ENCODE data around the gene TMC6. TPM values are rescaled to one million over a fixed set of nuclear protein-coding genes. Genes with fewer than 3 reads are reported as not detected.
A peak's percentile ranks its signal among the peaks of the same experiment; 100 is the strongest.

TMC6 gene
- total RNA-seq, 4 donors from 2014 or later: 31.6 to 44.8 (median 39.0) TPM

GRCh38 chr17:78146471-78146869 is 17.9 kb upstream of the TMC6 start:
- H3K4me3 ChIP-seq (ENCODE audit: low read depth, poor library complexity, severe bottlenecking): no peak overlapping the region
- TF ChIP-seq POLR2A (IDR thresholded peaks at IDR 0.05) (no peak), CTCF (IDR thresholded peaks at IDR 0.05) (no peak)
- WGBS, 2 donors: 95 to 98% methylated on average over 7 of the region's 7 CpGs
- DNase-seq (ENCODE audit: low spot score in 2 of 2): no peak
- intact Hi-C loops (cut with DNase I; ENCODE audit: low total_unique reads): no loop called here

- WGBS, 2 donors: 46 to 47% methylated on average over 10 to 15 of the region's 18 CpGs
- TF ChIP-seq CTCF (IDR thresholded peaks at IDR 0.05): no peak
- no peak for TF ChIP-seq POLR2A (IDR thresholded peaks at IDR 0.05)
- H3K4me3 ChIP-seq (ENCODE audit: low read depth, poor library complexity, severe bottlenecking): no peak overlapping the region
- no peak for DNase-seq (ENCODE audit: low spot score in 2 of 2)
- intact Hi-C loops (cut with DNase I; ENCODE audit: low total_unique reads): no loop called here
Observed at GRCh38 chr17:78144736-78145641, 16.4 kb upstream of the TMC6 start.

- intact Hi-C loops (cut with DNase I; ENCODE audit: low total_unique reads): no loop called here
- 59 to 63% methylated on average over 11 of the region's 11 CpGs for whole genome bisulfite sequencing, 2 donors
- no peak overlapping the region for H3K4me3 ChIP-seq (ENCODE audit: low read depth, poor library complexity, severe bottlenecking)
- DNase-seq (ENCODE audit: low spot score in 2 of 2): peak; percentile 71 to 93
- TF ChIP-seq POLR2A (IDR thresholded peaks at IDR 0.05): no peak
- TF ChIP-seq CTCF (IDR thresholded peaks at IDR 0.05): no peak
Observed at GRCh38 chr17:78144147-78144719, 15.7 kb upstream of the TMC6 start.

GRCh38 chr17:78143214-78144146 is 14.9 kb upstream of the TMC6 start:
- DNase-seq (ENCODE audit: low spot score in 2 of 2): no peak
- TF ChIP-seq CTCF (IDR thresholded peaks at IDR 0.05) (no peak), POLR2A (IDR thresholded peaks at IDR 0.05) (no peak)
- 91% methylated on average over 21 of the region's 21 CpGs for WGBS, 2 donors
- intact Hi-C loops (cut with DNase I; ENCODE audit: low total_unique reads): no loop called here
- H3K4me3 ChIP-seq (ENCODE audit: low read depth, poor library complexity, severe bottlenecking): no peak overlapping the region

GRCh38 chr17:78142119-78142861 is 13.7 kb upstream of the TMC6 start:
- 54 to 61% methylated on average over 12 to 16 of the region's 16 CpGs for WGBS, 2 donors
- no peak for TF ChIP-seq POLR2A (IDR thresholded peaks at IDR 0.05)
- TF ChIP-seq CTCF (IDR thresholded peaks at IDR 0.05): no peak
- intact Hi-C loops (cut with DNase I; ENCODE audit: low total_unique reads): no loop called here
- peak; percentile 67 to 87 for DNase-seq (ENCODE audit: low spot score in 2 of 2)
- H3K4me3 ChIP-seq (ENCODE audit: low read depth, poor library complexity, severe bottlenecking): no peak overlapping the region

Measured in lower leg skin (tissue), 4 donors.